AG04450 (cell line): ENCODE measurements around the gene SHISA4. TPM values are rescaled to one million over a fixed set of nuclear protein-coding genes. Genes with fewer than 3 reads are reported as not detected.

Source experiments
- CTCF ChIA-PET: fragments of 300-600, 350-600 bp; formaldehyde crosslinking; extraction: SDS; loops from one replicate; lab custom pipeline; 2022; ENCODE audit warnings: antibody characterized with exemption, inconsistent platforms; lab: Charles Lee
- POLR2A ChIA-PET: fragments of 350-600 bp; formaldehyde crosslinking; extraction: SDS; loops from one replicate; lab custom pipeline; 2021; ENCODE audit warnings: antibody characterized with exemption, inconsistent platforms; lab: Yijun Ruan, JAX
- DNase-seq: peaks from one replicate; pipeline ENCODE4 v3.0.0-alpha.2; 2011; ENCODE audit warnings: low read depth, low spot score
- H3K27ac ChIP-seq: one replicate; pipeline ENCODE4 v1.5.1; 2012; ENCODE audit warnings: low read depth, low read length, control low read depth
- H3K27me3 ChIP-seq: one replicate; pipeline ENCODE4 v1.6.0; 2012; ENCODE audit warnings: low read length; ENCODE audit not compliant: control insufficient read depth, insufficient read depth
- H3K4me3 ChIP-seq: 2 replicates; pipeline ENCODE4 v1.5.1; 2011; ENCODE audit warnings: mild to moderate bottlenecking, low read depth, low read length, control low read depth
- H3K9me3 ChIP-seq: 2 replicates; pipeline ENCODE4 v1.5.1; 2012; ENCODE audit warnings: low read length; ENCODE audit not compliant: control insufficient read depth, insufficient read depth
- CTCF ChIP-seq: IDR thresholded peaks from 2 replicates; pipeline ENCODE4 v1.5.1; 2011; ENCODE audit warnings: low read depth, low read length, control low read depth, inconsistent platforms
- polyA plus RNA-seq: library from polyadenylated mRNA; depleted of rRNA; stranded (reverse); fragments of >200 nt; gene quantifications from 2 replicates; pipeline ENCODE4 v1.2.3, GENCODE V29; 2011

Gene SHISA4
- polyA plus RNA-seq, 1 experiment = 24.4 TPM

GRCh38 chr1:201887116-201887866 is 1.4 kb upstream of the SHISA4 start:
- H3K9me3 ChIP-seq = no peaks in the 10 kb centered on the region; the same call in 1 of the 2 replicates
- H3K4me3 ChIP-seq = no peak overlapping the region
- POLR2A ChIA-PET = interaction anchor here (0.7 kb wide), 1 partner anchor 10 kb away, joined by 8 read pairs; no protein-coding TSS in a partner anchor
- no peak for TF ChIP-seq CTCF
- no peaks in the 10 kb centered on the region for H3K27me3 ChIP-seq
- DNase-seq = no peak
- H3K27ac ChIP-seq = no peak overlapping the region
- CTCF ChIA-PET = interaction anchor here (0.6 to 1.8 kb wide), 8 partner anchors 9 to 357 kb away, joined by 3 to 17 read pairs (median 5); partner anchors contain the start of genes LMOD1 and RNPEP

- CTCF ChIA-PET = interaction anchor here (0.6 to 1.4 kb wide), 3 partner anchors 9 to 106 kb away, joined by 3 to 6 read pairs (median 5); no protein-coding TSS in a partner anchor
- no peaks in the 10 kb centered on the region; the same call in 1 of the 2 replicates for H3K9me3 ChIP-seq
Observed at GRCh38 chr1:201889090-201889968, 631 bp downstream of the SHISA4 start.

GRCh38 chr1:201890223-201890622 is 1.5 kb downstream of the SHISA4 start:
- ChIA-PET POLR2A (interaction anchor here (1.2 kb wide), 1 partner anchor 65 kb away, joined by 4 read pairs; the partner anchor contains the start of gene TIMM17A), CTCF (interaction anchor here (0.6 to 1.4 kb wide), 3 partner anchors 10 to 106 kb away, joined by 3 to 6 read pairs (median 5); no protein-coding TSS in a partner anchor)
- Histone ChIP-seq H3K4me3 (no peak overlapping the region), H3K27me3 (no peaks in the 10 kb centered on the region), H3K9me3 (no peaks in the 10 kb centered on the region; the same call in 1 of the 2 replicates), H3K27ac (no peak overlapping the region)
- TF ChIP-seq CTCF = no peak
- DNase-seq = no peak

More at GRCh38 chr1:201889090-201889968, 631 bp downstream of the SHISA4 start:
- Histone ChIP-seq H3K27ac (no peak overlapping the region), H3K27me3 (no peaks in the 10 kb centered on the region), H3K4me3 (peak overlapping the region; percentile 82)
- POLR2A ChIA-PET = interaction anchor here (1.2 to 1.3 kb wide), 2 partner anchors 57 to 66 kb away, joined by 4 read pairs; partner anchors contain the start of genes LMOD1 and TIMM17A
- no peak for TF ChIP-seq CTCF
- DNase-seq = no peak

GRCh38 chr1:201890806-201891450 is 2.2 kb downstream of the SHISA4 start:
- ChIA-PET CTCF (interaction anchor here (1.9 kb wide), 1 partner anchor 13 kb away, joined by 9 read pairs; no protein-coding TSS in a partner anchor), POLR2A (no interaction called here)
- no peak overlapping the region for H3K4me3 ChIP-seq
- DNase-seq = no peak
- H3K27ac ChIP-seq = no peak overlapping the region
- H3K9me3 ChIP-seq = no peaks in the 10 kb centered on the region; the same call in 1 of the 2 replicates
- TF ChIP-seq CTCF = no peak
- H3K27me3 ChIP-seq = no peaks in the 10 kb centered on the region
